HEK293T (cell line): ENCODE data around the gene COL23A1.

Source experiments
- CTCF ChIA-PET: fragments of 350-600 bp; formaldehyde crosslinking; extraction: SDS; loops from one replicate; lab custom pipeline; 2021; ENCODE audit warnings: antibody characterized with exemption, inconsistent platforms; lab: Yijun Ruan, JAX
- POLR2A ChIA-PET: fragments of 350-600 bp; formaldehyde crosslinking; extraction: SDS; loops from one replicate; lab custom pipeline; 2020; ENCODE audit warnings: antibody characterized with exemption, inconsistent platforms; lab: Yijun Ruan, JAX
- DNase-seq: peaks from one replicate; pipeline ENCODE4 v3.0.0; 2012; ENCODE audit warnings: mixed read lengths; ENCODE audit errors: extremely low spot score
- ARNT ChIP-seq: fragments of 450-650 bp; IDR thresholded peaks from 2 replicates; pipeline ENCODE4 v1.6.1; 2017; ENCODE audit warnings: mild to moderate bottlenecking
- BHLHE40 ChIP-seq: fragments of 450-650 bp; IDR thresholded peaks from 2 replicates; pipeline ENCODE4 v1.6.1; 2016; ENCODE audit warnings: mild to moderate bottlenecking, moderate library complexity, borderline replicate concordance
- CTBP1 ChIP-seq: fragments of 450-650 bp; IDR thresholded peaks from 2 replicates; pipeline ENCODE4 v1.6.1; 2016; ENCODE audit warnings: borderline replicate concordance
- ELF4 ChIP-seq: fragments of 450-650 bp; IDR thresholded peaks from 2 replicates; pipeline ENCODE4 v1.6.1; 2017; ENCODE audit warnings: antibody characterized with exemption
- FOXA1 ChIP-seq: fragments of 450-650 bp; IDR thresholded peaks from 2 replicates; pipeline ENCODE4 v1.6.1; 2016; ENCODE audit warnings: mild to moderate bottlenecking
- FOXK2 ChIP-seq: fragments of 450-650 bp; IDR thresholded peaks from 2 replicates; pipeline ENCODE4 v1.6.1; 2016; ENCODE audit warnings: mild to moderate bottlenecking
- FOXM1 ChIP-seq: fragments of 450-650 bp; IDR thresholded peaks from 2 replicates; pipeline ENCODE4 v1.6.1; 2017; ENCODE audit warnings: mild to moderate bottlenecking, borderline replicate concordance
- HDGF ChIP-seq: fragments of 450-650 bp; IDR thresholded peaks from 2 replicates; pipeline ENCODE4 v1.6.1; 2017; ENCODE audit warnings: antibody characterized with exemption, borderline replicate concordance
- L3MBTL2 ChIP-seq: fragments of 450-650 bp; conservative IDR thresholded peaks from 2 replicates; pipeline ENCODE4 v1.6.1; 2016; ENCODE audit warnings: mild to moderate bottlenecking
- LEF1 ChIP-seq: fragments of 450-650 bp; IDR thresholded peaks from 2 replicates; pipeline ENCODE4 v1.6.1; 2017; ENCODE audit warnings: mild to moderate bottlenecking, borderline replicate concordance
- NFRKB ChIP-seq: fragments of 450-650 bp; IDR thresholded peaks from 2 replicates; pipeline ENCODE4 v1.6.1; 2016; ENCODE audit warnings: mild to moderate bottlenecking, moderate library complexity
- PKNOX1 ChIP-seq: fragments of 450-650 bp; IDR thresholded peaks from 2 replicates; pipeline ENCODE4 v1.6.1; 2016
- SP1 ChIP-seq: fragments of 450-650 bp; IDR thresholded peaks from 2 replicates; pipeline ENCODE4 v1.6.1; 2017
- SUZ12 ChIP-seq: fragments of 450-650 bp; IDR thresholded peaks from 2 replicates; pipeline ENCODE4 v1.6.1; 2016; ENCODE audit warnings: mild to moderate bottlenecking
- TARDBP ChIP-seq: fragments of 450-650 bp; IDR thresholded peaks from 2 replicates; pipeline ENCODE4 v1.6.1; 2016
- ZNF384 ChIP-seq: fragments of 450-650 bp; IDR thresholded peaks from 2 replicates; pipeline ENCODE4 v1.6.1; 2016

COL23A1 gene

DNA sequence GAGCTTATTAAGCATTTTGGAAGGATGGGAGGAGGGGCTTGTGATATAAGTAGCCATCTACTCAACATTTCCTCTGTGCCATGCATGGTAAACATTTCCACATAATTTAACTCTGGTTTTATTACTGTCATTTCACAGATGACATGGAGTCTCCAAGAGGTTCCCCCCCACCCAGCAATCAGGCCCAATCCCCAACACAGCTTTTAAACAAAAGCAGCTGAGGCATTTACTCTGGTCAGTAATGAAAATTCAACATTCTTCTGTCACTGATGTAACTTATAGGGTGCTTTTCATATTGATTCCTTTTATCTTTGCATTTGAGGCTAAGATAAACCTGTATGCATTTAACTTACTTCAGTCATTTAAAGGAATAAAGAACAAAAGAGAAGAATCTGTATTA, 128.1 kb downstream of the COL23A1 start:
- no peak for TF ChIP-seq BHLHE40
- TF ChIP-seq SUZ12 = no peak
- no peak for TF ChIP-seq FOXA1
- no peak for TF ChIP-seq LEF1
- no peak for TF ChIP-seq SP1
- no peak for TF ChIP-seq HDGF
- TF ChIP-seq TARDBP = no peak
- DNase-seq = no peak
- CTCF ChIA-PET = interaction anchor here (0.8 to 3.1 kb wide), 6 partner anchors 8 to 227 kb away, joined by 3 to 32 read pairs (median 9); partner anchors contain the start of gene COL23A1
- POLR2A ChIA-PET = no interaction called here

DNA sequence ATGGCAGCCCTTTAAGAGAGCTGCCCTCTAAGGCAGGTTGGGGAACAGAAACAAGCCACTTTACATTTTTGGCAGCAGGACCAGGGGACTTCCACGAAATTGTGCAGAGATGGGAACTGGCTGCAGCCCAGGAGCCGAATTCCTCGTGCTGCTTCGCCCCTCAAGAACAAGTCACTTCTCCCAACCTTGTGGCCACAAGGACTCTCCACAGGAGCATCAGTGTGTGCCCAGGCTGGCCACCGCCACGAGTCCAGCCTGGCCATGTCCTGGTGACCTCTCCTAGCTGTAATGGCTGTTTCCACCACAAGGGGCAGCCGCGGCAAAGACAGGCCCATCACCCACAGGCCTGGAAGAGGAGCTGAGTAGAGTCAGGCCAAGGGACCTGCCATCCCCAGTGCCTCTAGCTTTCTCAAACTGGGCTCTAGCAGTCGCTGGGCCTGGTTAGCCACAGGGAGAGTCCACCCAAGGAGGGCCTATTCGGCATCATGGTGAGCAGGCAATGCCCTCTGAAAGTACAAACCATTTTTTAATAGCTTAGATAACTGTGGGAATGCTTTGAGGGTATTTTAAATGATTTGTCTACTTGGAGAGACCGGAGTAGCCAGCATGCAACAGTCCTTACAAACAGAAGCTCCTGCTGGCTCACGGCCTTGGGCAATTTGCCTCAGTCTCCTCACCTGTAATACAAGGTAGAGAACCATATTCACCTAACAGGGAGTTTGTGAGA, 129.0 kb downstream of the COL23A1 start:
- POLR2A ChIA-PET = no interaction called here
- DNase-seq = peak; percentile 92
- no peak for TF ChIP-seq FOXM1
- CTCF ChIA-PET = interaction anchor here (0.6 to 3.1 kb wide), 18 partner anchors 9 to 226 kb away, joined by 3 to 32 read pairs (median 4); no protein-coding TSS in a partner anchor

DNA sequence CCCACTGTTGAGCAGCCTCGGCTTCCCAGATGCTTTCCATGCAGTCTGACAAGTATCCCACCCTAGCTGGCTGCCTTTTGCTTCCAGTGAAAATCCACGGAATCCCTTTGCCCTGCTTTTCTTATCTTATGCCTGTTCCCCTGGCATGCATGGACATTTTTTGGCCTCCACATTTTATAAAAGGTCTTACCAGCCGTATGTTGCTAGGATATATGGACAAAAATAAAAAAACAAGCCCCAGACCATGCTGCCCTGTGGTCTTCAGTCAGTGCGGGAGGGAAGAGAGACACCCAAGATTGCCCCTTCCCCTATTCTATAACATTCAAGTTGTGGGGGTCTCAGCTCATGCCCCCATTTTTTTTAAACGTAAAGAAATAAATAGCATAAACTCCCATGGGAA, 129.6 kb downstream of the COL23A1 start:
- CTCF ChIA-PET = interaction anchor here (0.6 to 3.1 kb wide), 10 partner anchors 12 to 626 kb away, joined by 3 to 32 read pairs (median 4); no protein-coding TSS in a partner anchor
- TF ChIP-seq BHLHE40 (no peak), SP1 (no peak), L3MBTL2 (no peak), FOXA1 (no peak)
- DNase-seq = no peak
- POLR2A ChIA-PET = no interaction called here

- TF ChIP-seq HDGF (no peak), CTBP1 (no peak), BHLHE40 (no peak), NFRKB (no peak), ELF4 (no peak), L3MBTL2 (no peak), TARDBP (no peak), ZNF384 (no peak), FOXA1 (no peak), SP1 (no peak), LEF1 (no peak), PKNOX1 (no peak), ARNT (no peak), FOXK2 (no peak), FOXM1 (no peak)
- CTCF ChIA-PET = interaction anchor here (0.6 to 3.1 kb wide), 7 partner anchors 13 to 626 kb away, joined by 3 to 32 read pairs (median 3); no protein-coding TSS in a partner anchor
- no peak for DNase-seq
- POLR2A ChIA-PET = no interaction called here
These were observed 130.0 kb downstream of the COL23A1 start for GRCh38 chr5:178460174-178460573.

GRCh38 chr5:178458140-178458539, 132.1 kb downstream of the COL23A1 start:
- CTCF ChIA-PET = no interaction called here
- TF ChIP-seq ZNF384 (no peak), HDGF (no peak), FOXA1 (no peak), L3MBTL2 (no peak), FOXK2 (no peak), CTBP1 (no peak), TARDBP (no peak), ARNT (no peak), NFRKB (no peak), SP1 (no peak), SUZ12 (no peak), PKNOX1 (no peak), BHLHE40 (no peak)
- POLR2A ChIA-PET = no interaction called here
- no peak for DNase-seq

DNA sequence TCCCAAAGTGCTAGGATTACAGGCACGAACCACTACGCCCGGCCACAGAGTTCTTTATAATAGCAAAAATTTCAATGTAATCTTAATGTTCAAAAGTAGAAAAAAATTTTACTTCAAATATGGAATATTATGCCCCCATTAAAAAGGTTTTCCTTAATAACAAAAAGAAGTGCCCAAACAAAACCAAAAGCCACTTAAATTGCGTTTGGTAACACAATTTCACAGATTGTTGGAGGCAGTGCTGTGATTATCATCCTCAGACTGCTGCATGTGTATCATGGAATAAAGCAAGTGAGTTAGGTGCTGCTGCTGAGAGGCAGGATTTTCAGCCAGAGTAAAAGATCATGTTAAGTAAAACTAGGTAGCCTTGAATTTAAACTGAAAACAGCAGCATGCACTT, 132.7 kb downstream of the COL23A1 start:
- ChIA-PET POLR2A (no interaction called here), CTCF (no interaction called here)
- no peak for TF ChIP-seq SP1
- no peak for TF ChIP-seq FOXM1
- no peak for TF ChIP-seq NFRKB
- no peak for TF ChIP-seq PKNOX1
- no peak for TF ChIP-seq FOXK2
- TF ChIP-seq LEF1 = no peak
- no peak for DNase-seq

GRCh38 chr5:178455480-178455835, 134.7 kb downstream of the COL23A1 start:
- no peak for TF ChIP-seq FOXM1
- no peak for TF ChIP-seq BHLHE40
- no peak for DNase-seq
- ChIA-PET CTCF (interaction anchor here (0.6 kb wide), 1 partner anchor 104 kb away, joined by 9 read pairs; no protein-coding TSS in a partner anchor), POLR2A (no interaction called here)
